Fibroblast of pulmonary artery (primary cell): ENCODE data around the gene APCDD1L.

Source experiments
- DNase-seq: peaks from one replicate; pipeline ENCODE4 v3.0.0-alpha.2; 2010; ENCODE audit warnings: low read depth
- H3K4me3 ChIP-seq: replicated peaks from 2 replicates; pipeline ENCODE4 v1.5.1; 2011; ENCODE audit warnings: low read depth, mild to moderate bottlenecking, control low read depth, low read length, moderate library complexity
- CTCF ChIP-seq: IDR thresholded peaks from 2 replicates; pipeline ENCODE4 v1.5.1; 2011; ENCODE audit warnings: mild to moderate bottlenecking, control low read depth, low read length, inconsistent platforms; ENCODE audit errors: missing control alignments

The APCDD1L gene

DNA sequence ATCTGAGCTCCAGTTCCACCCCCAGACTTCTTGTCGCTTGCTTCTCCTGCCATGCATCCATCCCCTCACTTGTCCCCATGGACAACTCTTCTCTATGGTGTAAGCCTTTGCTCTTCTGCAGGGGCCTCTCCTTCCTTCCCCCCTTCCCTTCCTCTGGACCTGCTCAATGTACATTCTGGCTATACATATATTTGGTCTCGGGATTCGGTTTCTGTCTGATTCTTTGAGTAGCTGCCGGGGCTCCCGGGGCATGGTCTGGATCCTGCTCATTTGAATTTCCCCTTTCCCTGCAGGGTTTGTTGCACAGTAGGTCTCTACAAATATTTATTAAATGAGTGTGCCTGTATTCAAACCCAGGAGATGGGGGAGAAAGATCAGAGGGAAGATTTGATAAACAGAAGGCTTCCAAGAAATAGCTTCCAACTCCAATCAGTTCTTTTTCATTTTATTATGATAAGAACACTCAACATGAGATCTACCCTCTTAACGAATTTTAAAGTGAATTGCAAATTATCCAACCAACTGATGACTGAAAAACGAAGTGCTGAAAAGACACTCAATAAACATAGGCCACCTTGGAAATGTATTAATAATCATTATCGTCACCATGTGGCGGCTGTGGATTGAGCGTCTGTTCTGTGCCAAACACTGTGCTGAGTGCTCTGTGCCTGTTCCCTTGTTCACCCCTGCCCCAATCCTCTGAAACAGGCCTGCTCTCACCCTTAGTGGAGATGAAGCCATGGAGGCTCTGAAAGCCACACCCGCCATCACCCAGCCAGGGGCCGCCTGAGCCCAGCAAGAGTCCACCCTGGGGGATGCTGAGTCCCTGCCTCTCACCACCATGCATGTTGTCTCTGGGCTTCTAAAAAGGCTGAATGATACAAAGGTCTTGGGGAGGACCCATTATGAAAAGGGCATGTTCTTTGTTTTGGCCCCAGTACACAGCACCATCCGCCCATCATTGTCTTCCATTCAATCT lies 34.3 kb upstream of the APCDD1L start:
- TF ChIP-seq CTCF, result no peak
- DNase-seq, result no peak
- no peak overlapping the region for H3K4me3 ChIP-seq

DNA sequence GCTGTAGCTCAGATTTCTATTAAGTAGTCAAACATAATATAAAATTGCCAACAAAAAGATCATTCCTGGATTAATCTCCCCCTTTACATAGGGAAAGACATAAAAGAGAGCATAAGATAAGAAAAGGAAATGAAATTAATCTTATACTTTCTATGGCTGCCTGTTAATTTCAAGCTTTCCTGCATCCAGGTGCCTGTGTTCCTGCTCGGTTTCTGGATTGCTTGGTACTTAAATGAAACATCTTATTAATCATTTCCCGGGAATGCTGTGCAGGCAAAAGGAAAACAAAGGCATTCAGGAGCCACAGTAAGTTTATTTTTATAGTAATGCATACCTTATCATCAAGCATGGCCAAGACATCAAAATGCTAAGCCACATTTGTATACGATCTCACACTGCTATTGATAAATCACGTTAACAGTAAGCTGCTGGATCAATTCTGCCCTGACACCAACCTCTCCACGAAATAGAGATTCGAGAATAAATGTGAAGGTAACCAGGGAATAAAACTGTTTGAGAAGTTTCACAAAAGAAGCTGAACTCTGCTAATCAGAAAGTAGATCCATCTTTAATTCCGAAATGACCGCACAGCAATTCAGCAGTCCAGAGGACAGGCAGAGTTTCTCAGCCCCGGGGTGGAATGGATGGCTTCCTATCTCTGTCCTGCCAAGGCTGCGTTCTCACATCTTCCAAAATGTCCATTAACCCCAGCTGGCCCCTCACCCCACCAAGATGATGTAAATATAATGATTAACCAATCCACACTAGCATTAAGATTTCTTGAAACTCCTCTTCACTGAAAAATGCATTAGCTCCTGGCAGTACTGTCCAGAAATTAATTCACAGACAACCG lies 32.6 kb upstream of the APCDD1L start:
- no peak for DNase-seq
- H3K4me3 ChIP-seq, result no peak overlapping the region
- TF ChIP-seq CTCF, result no peak

DNA sequence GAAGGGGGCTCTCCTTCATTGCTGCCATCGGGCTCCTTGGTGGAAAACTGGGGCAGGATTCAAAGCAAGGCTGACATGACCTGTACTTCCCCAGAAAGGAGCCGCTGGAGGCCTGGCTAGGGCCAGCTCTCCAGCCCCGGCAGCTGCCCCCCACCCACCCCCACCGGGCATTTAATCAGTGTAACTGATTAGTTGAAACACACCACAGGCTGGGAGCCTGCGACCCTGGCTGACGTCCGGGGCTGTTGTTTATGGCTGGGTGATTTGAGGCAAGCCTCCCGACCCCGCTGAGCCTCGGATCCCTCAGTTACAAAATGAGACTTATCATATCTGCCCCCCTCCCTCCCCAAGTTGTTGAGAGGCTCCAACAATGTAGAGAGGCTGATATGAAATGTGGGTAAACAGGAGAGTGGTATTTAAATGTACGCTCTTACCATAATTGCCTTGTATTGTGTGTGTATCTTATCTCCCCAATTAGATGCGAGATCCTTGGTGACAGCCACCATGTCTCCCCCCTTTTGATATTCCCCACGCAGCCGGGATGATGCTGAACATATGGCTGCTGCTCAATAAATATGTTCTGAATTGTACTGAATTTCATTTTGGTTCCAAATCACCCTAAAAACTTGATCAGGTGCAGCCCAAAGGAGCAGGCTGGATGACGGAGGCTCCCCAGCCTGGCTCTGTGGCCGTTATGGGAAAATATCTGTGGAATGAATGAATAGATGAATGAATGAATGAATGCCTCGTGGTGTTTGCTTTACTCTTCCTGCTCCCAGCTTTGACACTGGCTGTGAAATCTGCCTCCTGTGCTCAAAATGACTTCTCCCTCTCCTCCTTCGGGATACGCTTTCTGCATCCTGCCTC lies 31.8 kb upstream of the APCDD1L start:
- H3K4me3 ChIP-seq, result no peak overlapping the region
- TF ChIP-seq CTCF, result no peak
- DNase-seq, result no peak

DNA sequence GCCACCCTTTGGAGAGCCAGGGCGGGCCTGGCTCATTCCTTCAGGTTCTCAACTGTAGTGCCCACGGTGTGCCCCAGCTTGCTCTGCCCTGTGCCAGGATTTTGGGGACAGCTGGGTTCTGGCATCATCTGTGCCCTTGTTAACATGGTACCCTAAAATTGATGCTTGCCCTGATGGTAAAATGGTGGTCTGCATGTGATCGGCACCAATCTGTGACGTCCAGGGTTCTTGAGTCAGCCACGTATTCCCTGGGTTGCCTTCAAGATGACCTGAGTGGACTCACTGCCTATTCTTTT lies 31.2 kb upstream of the APCDD1L start:
- TF ChIP-seq CTCF, result no peak
- H3K4me3 ChIP-seq, result no peak overlapping the region
- DNase-seq, result no peak

GRCh38 chr20:58545565-58546415 lies 30.6 kb upstream of the APCDD1L start:
- no peak for TF ChIP-seq CTCF
- no peak for DNase-seq
- no peak overlapping the region for H3K4me3 ChIP-seq

DNA sequence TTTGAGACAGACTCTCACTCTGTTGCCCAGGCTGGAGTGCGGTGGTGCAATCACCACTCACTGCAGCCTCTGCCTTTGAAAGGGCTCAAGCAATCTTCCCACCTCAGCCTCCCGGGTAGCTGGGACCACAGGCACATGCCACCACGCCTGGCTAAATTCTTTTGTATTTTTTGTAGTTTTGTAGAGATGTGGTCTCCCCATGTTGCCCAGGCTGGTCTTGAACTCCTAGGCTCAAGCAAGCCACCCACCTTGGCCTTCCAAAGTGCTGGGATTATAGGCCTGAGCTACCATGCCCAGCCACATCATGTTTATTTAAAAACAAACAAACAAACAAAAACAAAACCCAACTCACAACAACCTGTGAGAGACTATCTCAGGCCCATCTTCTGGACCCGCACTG lies 29.7 kb upstream of the APCDD1L start:
- no peak for DNase-seq

More for the DNA sequence above, 29.7 kb upstream of the APCDD1L start:
- TF ChIP-seq CTCF, result no peak
- no peak overlapping the region for H3K4me3 ChIP-seq
